ENCODE measurements around the gene PRMT2.

- TF ChIP-seq CTCF (IDR thresholded peaks at IDR 0.05) (no peak), MAX (CRISPR knock-in tag; IDR thresholded peaks at IDR 0.05) (no peak), ETV6 (CRISPR knock-in tag; IDR thresholded peaks at IDR 0.05) (no peak), TEAD4 (CRISPR knock-in tag; IDR thresholded peaks at IDR 0.05) (no peak), SP1 (CRISPR knock-in tag; conservative IDR thresholded peaks at IDR 0.05) (no peak), ZBTB21 (CRISPR knock-in tag; IDR thresholded peaks at IDR 0.05; ENCODE audit: borderline replicate concordance) (no peak), ATF2 (CRISPR knock-in tag; IDR thresholded peaks at IDR 0.05; ENCODE audit: borderline replicate concordance, low read depth) (no peak), E2F4 (CRISPR knock-in tag; IDR thresholded peaks at IDR 0.05; ENCODE audit: borderline replicate concordance, low read depth) (no peak), NFYB (CRISPR knock-in tag; conservative IDR thresholded peaks at IDR 0.05; ENCODE audit: low read depth) (no peak), FOXK1 (CRISPR knock-in tag; IDR thresholded peaks at IDR 0.05) (no peak)
These were observed 13.1 kb downstream of the PRMT2 start for GRCh38 chr21:46648539-46648938.
